ENCODE measurements around the gene RNF41. TPM values are rescaled to one million over a fixed set of nuclear protein-coding genes. Genes with fewer than 3 reads are reported as not detected.

The RNF41 gene
- total RNA-seq, 4 donors from 2014 or later: 21.1 to 42.5 (median 28.6) TPM

- DNase-seq: no peak
- H3K27ac ChIP-seq: no peak overlapping the region
- intact Hi-C loops (cut with DNase I): no loop called here
Observed at GRCh38 chr12:56169229-56169759, 52.4 kb downstream of the RNF41 start.

GRCh38 chr12:56165369-56165768 lies 56.4 kb downstream of the RNF41 start:
- Histone ChIP-seq H3K27ac (peak overlapping the region in 1 of 4 donors; percentile 17), H3K9me3 (no peaks in the 10 kb centered on the region), H3K4me1 (peaks cover 5 to 27% (median 22%) of the 10 kb centered on the region in 3 donors), H3K27me3 (no peaks in the 10 kb centered on the region), H3K4me3 (no peak overlapping the region), H3K36me3 (peaks cover 61 to 100% (median 75%) of the 10 kb centered on the region in 3 donors)
- 46 to 79% methylated on average over 3 of the region's 4 CpGs for WGBS, 2 donors
- no peak for DNase-seq
- intact Hi-C loops (cut with DNase I): no loop called here
- TF ChIP-seq POLR2A (IDR thresholded peaks at IDR 0.05) (no peak), CTCF (IDR thresholded peaks at IDR 0.05) (no peak)

More at GRCh38 chr12:56169229-56169759, 52.4 kb downstream of the RNF41 start:
- no peaks in the 10 kb centered on the region for H3K9me3 ChIP-seq
- TF ChIP-seq CTCF (IDR thresholded peaks at IDR 0.05) (no peak), POLR2A (IDR thresholded peaks at IDR 0.05) (no peak)
- no peak overlapping the region for H3K4me3 ChIP-seq
- peaks cover 45 to 100% (median 79%) of the 10 kb centered on the region in 3 donors for H3K36me3 ChIP-seq
- 84 to 91% methylated on average over 11 of the region's 11 CpGs for WGBS, 2 donors
- H3K4me1 ChIP-seq: no peaks in the 10 kb centered on the region
- no peaks in the 10 kb centered on the region for H3K27me3 ChIP-seq

DNA sequence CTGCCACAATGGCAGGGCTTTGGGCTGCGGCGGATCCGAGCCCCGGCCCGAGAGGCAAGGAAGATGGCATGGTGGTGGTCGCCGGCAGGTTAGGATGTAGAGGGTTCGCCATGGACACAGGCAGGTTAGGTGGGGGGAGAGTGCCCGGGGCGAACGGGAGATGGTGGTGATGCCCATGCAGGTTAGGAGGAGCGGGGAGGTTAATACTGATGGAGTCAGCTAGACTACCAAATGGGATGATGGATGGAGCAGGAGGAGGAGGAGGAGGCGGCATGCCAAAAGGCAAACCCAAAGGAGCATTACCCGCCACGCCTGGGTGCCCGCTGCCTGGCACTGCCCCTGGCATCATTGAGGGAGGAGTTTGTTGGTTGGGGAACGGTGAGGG lies 57.4 kb downstream of the RNF41 start:
- 81 to 87% methylated on average over 11 to 12 of the region's 17 CpGs for WGBS, 2 donors
- Histone ChIP-seq H3K4me1 (peaks cover 16 to 37% (median 32%) of the 10 kb centered on the region in 3 donors), H3K36me3 (peaks cover 60 to 100% (median 67%) of the 10 kb centered on the region in 3 donors), H3K4me3 (no peak overlapping the region), H3K9me3 (no peaks in the 10 kb centered on the region), H3K27ac (peak overlapping the region in 2 of 4 donors; percentile 47 to 99), H3K27me3 (no peaks in the 10 kb centered on the region)
- DNase-seq: no peak
- TF ChIP-seq POLR2A (IDR thresholded peaks at IDR 0.05): no peak
- no peak for TF ChIP-seq CTCF (IDR thresholded peaks at IDR 0.05)
- intact Hi-C loops (cut with DNase I): no loop called here

DNA sequence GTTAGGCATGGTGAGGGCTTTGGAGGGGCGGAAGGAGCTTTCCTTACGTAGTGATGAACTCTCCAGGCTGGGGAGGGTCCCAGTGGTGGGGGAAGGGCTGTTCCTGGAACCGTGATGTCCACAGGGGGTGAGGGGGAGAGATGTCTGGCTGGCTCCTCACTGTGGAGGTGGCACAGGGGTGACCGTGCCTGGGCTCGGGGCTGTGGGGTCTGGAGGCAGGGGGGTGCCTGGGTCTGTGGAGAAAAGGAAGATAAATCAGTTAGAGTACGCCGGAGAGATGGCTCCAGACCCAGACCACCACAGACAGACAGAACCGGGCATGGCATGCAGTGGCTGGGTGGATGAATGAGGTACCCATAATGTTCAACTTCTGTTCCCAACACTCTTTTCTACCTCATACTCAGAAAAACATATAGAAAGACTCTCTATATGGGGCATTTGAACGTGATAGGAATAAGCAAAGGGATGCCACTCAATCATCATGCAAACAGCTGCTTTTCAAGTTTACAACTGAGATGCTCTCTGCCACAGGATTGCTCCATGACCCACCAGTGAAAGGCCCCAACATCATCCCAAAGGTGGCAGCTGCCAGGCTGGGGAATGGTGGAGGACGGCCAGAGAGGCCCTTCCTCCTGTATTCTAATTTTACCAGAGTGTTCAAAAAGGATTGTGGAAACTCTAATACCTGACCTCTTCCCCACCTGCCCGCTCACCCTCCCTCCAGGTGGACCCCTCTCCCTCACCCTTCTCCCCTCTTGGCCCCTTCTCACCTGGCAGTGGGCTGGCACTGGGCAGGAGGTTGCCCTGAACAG lies 58.0 kb downstream of the RNF41 start:
- intact Hi-C loops (cut with DNase I): no loop called here
- H3K27me3 ChIP-seq: no peaks in the 10 kb centered on the region
- H3K4me3 ChIP-seq: no peak overlapping the region
- TF ChIP-seq POLR2A (IDR thresholded peaks at IDR 0.05) (no peak), CTCF (IDR thresholded peaks at IDR 0.05) (no peak)
- peak overlapping the region in 3 of 4 donors; percentile 47 to 99 (median 93) for H3K27ac ChIP-seq
- no peak for DNase-seq
- peaks cover 60 to 95% (median 61%) of the 10 kb centered on the region in 3 donors for H3K36me3 ChIP-seq
- H3K9me3 ChIP-seq: no peaks in the 10 kb centered on the region
- H3K4me1 ChIP-seq: peaks cover 21 to 40% (median 32%) of the 10 kb centered on the region in 3 donors
- WGBS, 2 donors: 61 to 62% methylated on average over 7 to 11 of the region's 11 CpGs
